ENCODE results near the gene CELF1.

GRCh38 chr11:47589118-47589517 is 36.2 kb upstream of the CELF1 start:
- no peak for TF ChIP-seq YY1 (IDR thresholded peaks at IDR 0.05; ENCODE audit: low read depth, low read length)
- TF ChIP-seq JUND (IDR thresholded peaks at IDR 0.05; ENCODE audit: low read depth, low read length), result no peak
- no peak for TF ChIP-seq SMAD5 (IDR thresholded peaks at IDR 0.05; ENCODE audit: low read depth)
- TF ChIP-seq POLR2A (IDR thresholded peaks at IDR 0.05; ENCODE audit: low read depth, low read length), result no peak
- TF ChIP-seq EZH2 (IDR thresholded peaks at IDR 0.05; ENCODE audit: borderline replicate concordance, control insufficient read depth, low read depth, low read length), result no peak
